A673 (cell line): Measurements from ENCODE around the gene GRPEL2. TPM values are rescaled to one million over a fixed set of nuclear protein-coding genes. Genes with fewer than 3 reads are reported as not detected.

Experiments used
- BruUV-seq: library from RNA; stranded (reverse); fragments of 400-500 nt; replicated peaks from 2 replicates; lab custom pipeline; 2021; lab: Mats Ljungman, UMichigan
- CTCF ChIA-PET: fragments of 300-600 bp; sonication (Branson Sonifier 250); formaldehyde crosslinking; loops from one replicate; lab custom pipeline; 2022; ENCODE audit warnings: antibody characterized with exemption; lab: Charles Lee
- POLR2A ChIA-PET: fragments of 300-600 bp; sonication (Branson Sonifier 250); formaldehyde crosslinking; loops from one replicate; lab custom pipeline; 2022; ENCODE audit warnings: antibody characterized with exemption; ENCODE audit not compliant: low non-redundant PET; lab: Charles Lee
- DNase-seq: peaks from one replicate; pipeline ENCODE4 v3.0.0-alpha.2; 2015; ENCODE audit warnings: low spot score
- H3K27ac ChIP-seq: fragments of 200-600 bp; sonication (generic); 2 replicates; pipeline ENCODE4 v1.5.1; 2016; ENCODE audit warnings: mixed run types, low read depth, mild to moderate bottlenecking, mixed read lengths, antibody characterized with exemption, low read length; ENCODE audit not compliant: poor library complexity, severe bottlenecking
- H3K27me3 ChIP-seq: fragments of 200-600 bp; sonication (generic); replicated peaks from 2 replicates; pipeline ENCODE4 v1.6.1; 2017; ENCODE audit warnings: mixed run types, low read depth, mild to moderate bottlenecking, mixed read lengths, antibody characterized with exemption, low read length; ENCODE audit not compliant: insufficient read depth, poor library complexity
- H3K36me3 ChIP-seq: fragments of 200-600 bp; sonication (generic); 2 replicates; pipeline ENCODE4 v1.6.1; 2016; ENCODE audit warnings: mixed run types, mild to moderate bottlenecking, mixed read lengths, antibody characterized with exemption, low read length; ENCODE audit not compliant: insufficient read depth, poor library complexity, severe bottlenecking
- H3K4me1 ChIP-seq: fragments of 200-600 bp; sonication (generic); 2 replicates; pipeline ENCODE4 v1.6.1; 2017; ENCODE audit warnings: mixed run types, mild to moderate bottlenecking, mixed read lengths, antibody characterized with exemption, low read length; ENCODE audit not compliant: insufficient read depth, poor library complexity, severe bottlenecking
- H3K4me3 ChIP-seq: fragments of 200-600 bp; sonication (generic); 2 replicates; pipeline ENCODE4 v1.5.1; 2016; ENCODE audit warnings: low read depth, mixed run types, mild to moderate bottlenecking, mixed read lengths, low read length; ENCODE audit not compliant: poor library complexity, severe bottlenecking
- H3K9me3 ChIP-seq: fragments of 200-600 bp; sonication (generic); 2 replicates; pipeline ENCODE4 v1.6.1; 2016; ENCODE audit warnings: mixed run types, low read depth, mild to moderate bottlenecking, mixed read lengths, antibody characterized with exemption, low read length; ENCODE audit not compliant: poor library complexity, severe bottlenecking
- EZH2 ChIP-seq: fragments of 200-600 bp; sonication (generic); IDR thresholded peaks from 2 replicates; pipeline ENCODE4 v1.6.1; 2017; ENCODE audit warnings: borderline replicate concordance, low read depth, mild to moderate bottlenecking, mixed read lengths, antibody characterized with exemption, low read length; ENCODE audit not compliant: poor library complexity, severe bottlenecking
- intact Hi-C: fragments of 100-400 bp; cut with micrococcal nuclease; formaldehyde crosslinking; loops from one replicate; pipeline ENCODE4 v1.10.0; 2022; ENCODE audit not compliant: unreplicated experiment
- total RNA-seq: library from RNA; stranded (reverse); gene quantifications from 2 replicates; pipeline ENCODE4 v1.2.3, GENCODE V29; 2021
- TF ChIP-seq, protein P1 (sequence below): fragments of 300-800, 200-600 bp; sonication (generic); conservative IDR thresholded peaks from 2 replicates; pipeline ENCODE4 v1.5.1; 2017; ENCODE audit warnings: low read depth, mild to moderate bottlenecking, antibody characterized with exemption, low read length, moderate library complexity, mixed read lengths

The GRPEL2 gene
- total RNA-seq, 1 experiment from 2014 or later, result 33.2 TPM

DNA sequence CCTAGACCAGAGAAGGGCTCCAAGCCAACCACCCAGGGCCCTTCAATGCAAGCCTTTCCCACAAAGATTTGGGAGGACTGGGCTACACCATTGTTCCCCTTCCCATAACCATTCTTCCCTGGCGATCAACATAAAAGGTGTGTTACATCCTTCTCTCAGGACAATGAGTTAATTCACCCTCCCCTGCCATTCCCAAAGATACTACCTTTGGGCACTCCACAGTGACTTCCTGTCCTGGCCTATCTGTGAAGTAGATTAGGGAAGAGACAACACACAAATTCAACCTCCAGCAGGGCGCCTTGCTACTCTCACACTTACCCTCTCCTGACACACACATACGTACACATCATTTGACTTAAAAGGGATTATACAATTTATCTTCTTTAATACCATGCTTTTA is 57.0 kb downstream of the GRPEL2 start:
- no peak for TF ChIP-seq EZH2
- TF ChIP-seq, protein P1, sequence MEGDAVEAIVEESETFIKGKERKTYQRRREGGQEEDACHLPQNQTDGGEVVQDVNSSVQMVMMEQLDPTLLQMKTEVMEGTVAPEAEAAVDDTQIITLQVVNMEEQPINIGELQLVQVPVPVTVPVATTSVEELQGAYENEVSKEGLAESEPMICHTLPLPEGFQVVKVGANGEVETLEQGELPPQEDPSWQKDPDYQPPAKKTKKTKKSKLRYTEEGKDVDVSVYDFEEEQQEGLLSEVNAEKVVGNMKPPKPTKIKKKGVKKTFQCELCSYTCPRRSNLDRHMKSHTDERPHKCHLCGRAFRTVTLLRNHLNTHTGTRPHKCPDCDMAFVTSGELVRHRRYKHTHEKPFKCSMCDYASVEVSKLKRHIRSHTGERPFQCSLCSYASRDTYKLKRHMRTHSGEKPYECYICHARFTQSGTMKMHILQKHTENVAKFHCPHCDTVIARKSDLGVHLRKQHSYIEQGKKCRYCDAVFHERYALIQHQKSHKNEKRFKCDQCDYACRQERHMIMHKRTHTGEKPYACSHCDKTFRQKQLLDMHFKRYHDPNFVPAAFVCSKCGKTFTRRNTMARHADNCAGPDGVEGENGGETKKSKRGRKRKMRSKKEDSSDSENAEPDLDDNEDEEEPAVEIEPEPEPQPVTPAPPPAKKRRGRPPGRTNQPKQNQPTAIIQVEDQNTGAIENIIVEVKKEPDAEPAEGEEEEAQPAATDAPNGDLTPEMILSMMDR, result no peak
- ChIA-PET CTCF (no interaction called here), POLR2A (no interaction called here)
- no TSS peak for BruUV-seq
- H3K9me3 ChIP-seq, result no peaks in the 10 kb centered on the region
- peaks cover 3% of the 10 kb centered on the region for H3K27me3 ChIP-seq
- intact Hi-C loops, result no loop called here
- no peaks in the 10 kb centered on the region for H3K36me3 ChIP-seq
- no peak for DNase-seq
- no peak overlapping the region for H3K4me3 ChIP-seq
- no peak overlapping the region for H3K27ac ChIP-seq
- peaks cover 20% of the 10 kb centered on the region for H3K4me1 ChIP-seq

Other genes starting within 250 kb of the GRPEL2 start
- gene ABLIM3, start 204.0 kb upstream of the GRPEL2 start, total RNA-seq, result not detected in 2 replicates
- 0.21 and 0.46 TPM in 2 replicates for gene AFAP1L1, start 73.6 kb upstream of the GRPEL2 start, total RNA-seq
- gene PCYOX1L, start 12.5 kb downstream of the GRPEL2 start, total RNA-seq, result 1.8 and 2.9 TPM in 2 replicates
- not detected in 2 replicates for gene IL17B, start 33.8 kb downstream of the GRPEL2 start, total RNA-seq
- 237 and 244 TPM in 2 replicates for gene CSNK1A1, start 205.9 kb downstream of the GRPEL2 start, total RNA-seq
- 0.64 and 1.7 TPM in 2 replicates for gene ARHGEF37, start 236.0 kb downstream of the GRPEL2 start, total RNA-seq